Measurements from ENCODE around the gene PPOX.

Gene PPOX

DNA sequence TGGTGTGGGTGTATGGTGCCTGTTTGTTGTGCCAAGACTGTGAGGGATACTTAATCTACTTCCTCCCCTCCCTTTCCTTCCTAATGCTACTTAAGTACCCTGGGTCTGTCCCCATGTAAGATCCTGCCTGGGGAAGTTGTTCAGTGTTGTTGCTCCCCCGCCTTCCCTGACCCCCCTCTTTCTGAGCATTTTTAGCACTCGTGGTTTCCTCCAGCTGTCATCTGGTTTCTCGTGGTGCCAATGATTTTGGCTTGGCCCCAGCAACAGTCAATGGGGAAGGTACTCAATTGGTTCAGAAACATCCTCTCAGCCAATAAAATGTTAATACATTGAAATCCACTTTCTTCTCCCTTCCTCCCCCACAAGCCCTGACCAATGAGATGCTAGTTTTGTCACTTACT lies 19.1 kb downstream of the PPOX start:
- no peak overlapping the region for H3K27ac ChIP-seq (ENCODE audit: low read length, poor library complexity, severe bottlenecking)
- H3K4me2 ChIP-seq (ENCODE audit: low read length, poor library complexity, severe bottlenecking), result no peak overlapping the region
- no peak overlapping the region for H3K4me3 ChIP-seq (ENCODE audit: insufficient read depth in 1 of 2, low read depth in 1 of 2, low read length in 2 of 2)
- no peak overlapping the region for H3K4ac ChIP-seq (ENCODE audit: low read depth in 1 of 2, low read length in 2 of 2)
- 19% methylated on average over 3 of the region's 3 CpGs for WGBS
- H2BK12ac ChIP-seq (ENCODE audit: low read length in 2 of 2), result no peak overlapping the region
- no peak overlapping the region for H3K18ac ChIP-seq (ENCODE audit: low read depth in 1 of 2, low read length in 2 of 2)
- H2BK120ac ChIP-seq (ENCODE audit: low read depth, low read length), result no peak overlapping the region
- no peak overlapping the region for H2AK5ac ChIP-seq (ENCODE audit: low read length, severe bottlenecking)
- no peak overlapping the region for H2BK15ac ChIP-seq (ENCODE audit: low read depth, poor library complexity, severe bottlenecking)
- no peak overlapping the region for H2AFZ ChIP-seq (ENCODE audit: low read depth, low read length)
- DNase-seq, result peak; percentile 88
- peak overlapping the region; percentile 42 for H3K9ac ChIP-seq (ENCODE audit: low read length)
- H4K8ac ChIP-seq (ENCODE audit: low read length), result peak overlapping the region; percentile 63
- H4K91ac ChIP-seq (ENCODE audit: low read length), result no peak overlapping the region
- no peaks in the 10 kb centered on the region for H3K79me1 ChIP-seq (replicated peaks; ENCODE audit: low read length, poor library complexity, severe bottlenecking)
- no peak overlapping the region for H2BK5ac ChIP-seq (ENCODE audit: low read depth, low read length, poor library complexity, severe bottlenecking)
- H3K23ac ChIP-seq (ENCODE audit: low read length in 2 of 2), result no peak overlapping the region
- no peaks in the 10 kb centered on the region for H3K9me3 ChIP-seq (ENCODE audit: control insufficient read depth, low read length)
- H3K14ac ChIP-seq (ENCODE audit: low read length in 2 of 2), result no peak overlapping the region
- H3K4me1 ChIP-seq (ENCODE audit: control insufficient read depth, insufficient read depth, low read depth, low read length), result peaks cover 2% of the 10 kb centered on the region
- H3K36me3 ChIP-seq (ENCODE audit: control insufficient read depth in 1 of 2, insufficient read depth in 2 of 2, low read depth in 1 of 2, low read length in 2 of 2), result no peaks in the 10 kb centered on the region
- no peaks in the 10 kb centered on the region for H3K27me3 ChIP-seq (ENCODE audit: control insufficient read depth in 1 of 2, insufficient read depth in 1 of 2, low read length in 2 of 2)

DNA sequence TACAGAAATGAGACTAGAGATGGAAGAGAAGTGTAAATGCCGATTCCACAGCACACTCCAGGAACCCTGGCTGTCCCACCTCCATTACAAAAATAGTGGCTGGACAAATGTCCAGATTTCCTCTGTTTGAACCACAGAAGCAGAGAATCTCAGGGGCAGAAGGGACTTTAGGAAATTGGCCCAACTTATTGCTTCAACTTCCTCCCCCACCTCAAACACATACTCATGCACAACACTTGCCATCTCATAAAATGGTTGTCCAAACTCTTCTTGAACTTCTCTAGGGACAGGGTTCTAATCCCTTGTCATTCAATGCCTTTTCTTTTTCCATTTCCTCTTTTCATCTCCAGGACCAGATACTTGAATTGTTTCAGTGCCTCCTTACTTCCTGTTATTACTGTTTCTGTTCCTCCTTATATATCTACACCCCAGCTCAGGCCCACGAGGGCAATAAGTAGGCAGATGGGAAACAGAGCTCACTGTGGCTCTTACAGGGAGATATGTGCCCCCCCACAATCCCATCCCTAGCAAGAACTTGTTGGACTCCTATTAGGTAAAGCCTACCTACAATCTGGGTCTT lies 19.6 kb downstream of the PPOX start:
- H2AFZ ChIP-seq (ENCODE audit: low read depth, low read length), result peak overlapping the region; percentile 29
- no peak for DNase-seq
- no peak overlapping the region for H2BK120ac ChIP-seq (ENCODE audit: low read depth, low read length)
- H2BK5ac ChIP-seq (ENCODE audit: low read depth, low read length, poor library complexity, severe bottlenecking), result no peak overlapping the region
- no peaks in the 10 kb centered on the region for H3K9me3 ChIP-seq (ENCODE audit: control insufficient read depth, low read length)
- H3K27me3 ChIP-seq (ENCODE audit: control insufficient read depth in 1 of 2, insufficient read depth in 1 of 2, low read length in 2 of 2), result no peaks in the 10 kb centered on the region
- H3K18ac ChIP-seq (ENCODE audit: low read depth in 1 of 2, low read length in 2 of 2), result peak overlapping the region in 1 of 2 experiments; percentile 48
- no peak overlapping the region for H3K23ac ChIP-seq (ENCODE audit: low read length in 2 of 2)
- H3K4me2 ChIP-seq (ENCODE audit: low read length, poor library complexity, severe bottlenecking), result no peak overlapping the region
- H2BK15ac ChIP-seq (ENCODE audit: low read depth, poor library complexity, severe bottlenecking), result no peak overlapping the region
- no peak overlapping the region for H3K14ac ChIP-seq (ENCODE audit: low read length in 2 of 2)
- peak overlapping the region in 1 of 2 experiments; percentile 60 for H3K4ac ChIP-seq (ENCODE audit: low read depth in 1 of 2, low read length in 2 of 2)
- no peak overlapping the region for H4K91ac ChIP-seq (ENCODE audit: low read length)
- H3K9ac ChIP-seq (ENCODE audit: low read length), result peak overlapping the region; percentile 42
- peak overlapping the region; percentile 15 for H4K8ac ChIP-seq (ENCODE audit: low read length)
- H3K27ac ChIP-seq (ENCODE audit: low read length, poor library complexity, severe bottlenecking), result no peak overlapping the region
- H3K36me3 ChIP-seq (ENCODE audit: control insufficient read depth in 1 of 2, insufficient read depth in 2 of 2, low read depth in 1 of 2, low read length in 2 of 2), result peaks cover 0 to 4% of the 10 kb centered on the region in 2 experiments
- WGBS, result 76% methylated on average over 2 of the region's 2 CpGs
- H3K4me1 ChIP-seq (ENCODE audit: control insufficient read depth, insufficient read depth, low read depth, low read length), result peaks cover 2% of the 10 kb centered on the region
- no peaks in the 10 kb centered on the region for H3K79me1 ChIP-seq (replicated peaks; ENCODE audit: low read length, poor library complexity, severe bottlenecking)
- H3K4me3 ChIP-seq (ENCODE audit: insufficient read depth in 1 of 2, low read depth in 1 of 2, low read length in 2 of 2), result no peak overlapping the region
- H2BK12ac ChIP-seq (ENCODE audit: low read length in 2 of 2), result peak overlapping the region in 1 of 2 experiments; percentile 91
- H2AK5ac ChIP-seq (ENCODE audit: low read length, severe bottlenecking), result no peak overlapping the region

DNA sequence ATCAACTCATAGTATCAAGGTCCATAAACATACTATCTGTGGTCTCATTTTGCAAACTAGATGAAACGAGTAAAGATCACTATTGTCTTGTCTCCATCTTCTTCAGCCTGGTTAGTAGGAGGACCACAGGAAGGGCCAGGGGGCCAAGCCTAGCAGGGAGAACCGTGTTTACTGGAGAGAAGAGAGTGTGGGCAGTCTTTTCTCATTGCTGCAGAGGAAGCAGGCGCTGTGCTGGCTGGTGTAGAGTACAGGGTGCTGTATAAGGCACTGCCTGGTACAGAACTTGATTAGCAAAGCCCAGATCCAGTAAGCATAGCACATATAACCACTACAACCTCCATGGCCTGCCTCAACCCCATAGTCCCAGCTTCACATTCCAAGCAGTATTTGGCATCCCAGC lies 21.1 kb downstream of the PPOX start:
- H2BK15ac ChIP-seq (ENCODE audit: low read depth, poor library complexity, severe bottlenecking), result peak overlapping the region; percentile 46
- H2AFZ ChIP-seq (ENCODE audit: low read depth, low read length), result no peak overlapping the region
- no peak overlapping the region for H2AK5ac ChIP-seq (ENCODE audit: low read length, severe bottlenecking)
- no peak overlapping the region for H2BK120ac ChIP-seq (ENCODE audit: low read depth, low read length)
- no peaks in the 10 kb centered on the region for H3K79me1 ChIP-seq (replicated peaks; ENCODE audit: low read length, poor library complexity, severe bottlenecking)
- peaks cover 0 to 19% of the 10 kb centered on the region in 2 experiments for H3K36me3 ChIP-seq (ENCODE audit: control insufficient read depth in 1 of 2, insufficient read depth in 2 of 2, low read depth in 1 of 2, low read length in 2 of 2)
- 92% methylated on average over 3 of the region's 3 CpGs for WGBS
- no peak overlapping the region for H2BK5ac ChIP-seq (ENCODE audit: low read depth, low read length, poor library complexity, severe bottlenecking)
- no peak overlapping the region for H3K23ac ChIP-seq (ENCODE audit: low read length in 2 of 2)
- peaks cover 2% of the 10 kb centered on the region for H3K4me1 ChIP-seq (ENCODE audit: control insufficient read depth, insufficient read depth, low read depth, low read length)
- no peak overlapping the region for H4K8ac ChIP-seq (ENCODE audit: low read length)
- no peak overlapping the region for H3K18ac ChIP-seq (ENCODE audit: low read depth in 1 of 2, low read length in 2 of 2)
- no peaks in the 10 kb centered on the region for H3K9me3 ChIP-seq (ENCODE audit: control insufficient read depth, low read length)
- no peaks in the 10 kb centered on the region for H3K27me3 ChIP-seq (ENCODE audit: control insufficient read depth in 1 of 2, insufficient read depth in 1 of 2, low read length in 2 of 2)
- no peak overlapping the region for H4K91ac ChIP-seq (ENCODE audit: low read length)
- H3K14ac ChIP-seq (ENCODE audit: low read length in 2 of 2), result no peak overlapping the region
- H3K27ac ChIP-seq (ENCODE audit: low read length, poor library complexity, severe bottlenecking), result no peak overlapping the region
- H3K4me3 ChIP-seq (ENCODE audit: insufficient read depth in 1 of 2, low read depth in 1 of 2, low read length in 2 of 2), result no peak overlapping the region
- no peak for DNase-seq
- H3K4ac ChIP-seq (ENCODE audit: low read depth in 1 of 2, low read length in 2 of 2), result no peak overlapping the region
- H2BK12ac ChIP-seq (ENCODE audit: low read length in 2 of 2), result peak overlapping the region in 1 of 2 experiments; percentile 24
- H3K9ac ChIP-seq (ENCODE audit: low read length), result no peak overlapping the region
- no peak overlapping the region for H3K4me2 ChIP-seq (ENCODE audit: low read length, poor library complexity, severe bottlenecking)

DNA sequence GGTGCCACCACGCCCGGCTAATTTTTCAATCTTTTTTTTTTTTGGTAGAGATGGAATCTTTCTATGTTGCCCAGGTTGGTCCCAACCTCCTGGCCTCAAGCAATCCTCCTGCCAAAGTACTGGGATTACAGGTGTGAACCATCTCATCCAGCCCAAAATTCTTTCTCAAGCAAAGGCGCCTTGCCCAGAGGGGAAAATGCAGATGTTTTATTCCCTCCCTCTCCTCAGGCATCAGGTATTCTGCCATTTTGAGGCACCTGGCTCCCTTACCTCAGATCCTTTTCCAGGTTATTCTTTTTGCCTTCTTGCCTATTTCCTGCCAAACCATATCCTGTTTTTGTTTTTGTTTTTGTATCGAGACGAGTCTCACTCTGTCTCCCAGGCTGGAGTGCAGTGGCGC lies 22.2 kb downstream of the PPOX start:
- Histone ChIP-seq H3K4me3 (ENCODE audit: insufficient read depth in 1 of 2, low read depth in 1 of 2, low read length in 2 of 2) (no peak overlapping the region), H3K4me2 (ENCODE audit: low read length, poor library complexity, severe bottlenecking) (no peak overlapping the region), H3K79me1 (replicated peaks; ENCODE audit: low read length, poor library complexity, severe bottlenecking) (no peaks in the 10 kb centered on the region), H2BK12ac (ENCODE audit: low read length in 2 of 2) (no peak overlapping the region), H3K14ac (ENCODE audit: low read length in 2 of 2) (no peak overlapping the region), H2BK120ac (ENCODE audit: low read depth, low read length) (no peak overlapping the region), H3K9me3 (ENCODE audit: control insufficient read depth, low read length) (no peaks in the 10 kb centered on the region), H2AK5ac (ENCODE audit: low read length, severe bottlenecking) (no peak overlapping the region), H3K23ac (ENCODE audit: low read length in 2 of 2) (no peak overlapping the region), H2AFZ (ENCODE audit: low read depth, low read length) (no peak overlapping the region), H3K36me3 (ENCODE audit: control insufficient read depth in 1 of 2, insufficient read depth in 2 of 2, low read depth in 1 of 2, low read length in 2 of 2) (peaks cover 0 to 28% of the 10 kb centered on the region in 2 experiments), H3K18ac (ENCODE audit: low read depth in 1 of 2, low read length in 2 of 2) (no peak overlapping the region), H3K27ac (ENCODE audit: low read length, poor library complexity, severe bottlenecking) (no peak overlapping the region), H3K4me1 (ENCODE audit: control insufficient read depth, insufficient read depth, low read depth, low read length) (peaks cover 2% of the 10 kb centered on the region), H4K8ac (ENCODE audit: low read length) (no peak overlapping the region), H3K27me3 (ENCODE audit: control insufficient read depth in 1 of 2, insufficient read depth in 1 of 2, low read length in 2 of 2) (no peaks in the 10 kb centered on the region), H3K4ac (ENCODE audit: low read depth in 1 of 2, low read length in 2 of 2) (no peak overlapping the region), H4K91ac (ENCODE audit: low read length) (no peak overlapping the region), H2BK15ac (ENCODE audit: low read depth, poor library complexity, severe bottlenecking) (no peak overlapping the region), H2BK5ac (ENCODE audit: low read depth, low read length, poor library complexity, severe bottlenecking) (no peak overlapping the region), H3K9ac (ENCODE audit: low read length) (peak overlapping the region; percentile 30)
- 90% methylated on average over 4 of the region's 6 CpGs for WGBS
- DNase-seq, result no peak
